Measurements from ENCODE around the gene CRISP1. TPM values are rescaled to one million over a fixed set of nuclear protein-coding genes. Genes with fewer than 3 reads are reported as not detected.

Gene CRISP1
- total and polyA plus RNA-seq, 9 of the 15 experiments (the other 6 are each of a cell fraction or from before 2014, with no cell fraction given): not detected

DNA sequence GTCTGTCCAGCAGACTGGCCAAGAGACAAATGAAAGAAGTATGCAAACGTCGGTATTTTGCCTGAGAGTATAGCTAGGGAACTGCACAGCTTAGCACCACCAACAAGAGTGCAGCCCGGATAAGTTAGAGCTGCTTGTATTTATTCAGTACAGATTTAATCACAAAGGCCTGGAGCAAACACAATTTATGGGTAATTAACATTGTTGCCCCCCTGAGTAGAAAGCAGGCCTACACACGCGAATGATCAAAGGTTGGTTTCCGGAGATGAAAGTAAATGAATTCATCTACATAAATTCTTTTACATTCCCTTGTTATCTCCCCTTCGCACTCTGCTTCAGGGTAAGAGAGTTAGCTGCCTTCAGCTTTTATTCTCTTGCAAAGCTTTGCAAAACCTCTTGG, 24.7 kb upstream of the CRISP1 start (continued):
- TF ChIP-seq ZNF583 (CRISPR knock-in tag; IDR thresholded peaks at IDR 0.05) (no peak), ARID1B (IDR thresholded peaks at IDR 0.05) (0 out of 2 replicates have a peak, but pooled peaks have one; percentile 10), ZZZ3 (IDR thresholded peaks at IDR 0.05) (no peak), MXD1 (CRISPR knock-in tag; IDR thresholded peaks at IDR 0.05; ENCODE audit: borderline replicate concordance, poor library complexity, severe bottlenecking) (no peak), ZNF184 (CRISPR knock-in tag; IDR thresholded peaks at IDR 0.05) (no peak), TCF3 (CRISPR knock-in tag; IDR thresholded peaks at IDR 0.05) (peak; percentile 35; the same call in 1 of the 2 replicates)

- CTCF ChIA-PET (ENCODE audit: low intra/inter-chr PET ratio): no interaction called here
- intact Hi-C loops (cut with micrococcal nuclease): no loop called here
- TF ChIP-seq, protein P1, sequence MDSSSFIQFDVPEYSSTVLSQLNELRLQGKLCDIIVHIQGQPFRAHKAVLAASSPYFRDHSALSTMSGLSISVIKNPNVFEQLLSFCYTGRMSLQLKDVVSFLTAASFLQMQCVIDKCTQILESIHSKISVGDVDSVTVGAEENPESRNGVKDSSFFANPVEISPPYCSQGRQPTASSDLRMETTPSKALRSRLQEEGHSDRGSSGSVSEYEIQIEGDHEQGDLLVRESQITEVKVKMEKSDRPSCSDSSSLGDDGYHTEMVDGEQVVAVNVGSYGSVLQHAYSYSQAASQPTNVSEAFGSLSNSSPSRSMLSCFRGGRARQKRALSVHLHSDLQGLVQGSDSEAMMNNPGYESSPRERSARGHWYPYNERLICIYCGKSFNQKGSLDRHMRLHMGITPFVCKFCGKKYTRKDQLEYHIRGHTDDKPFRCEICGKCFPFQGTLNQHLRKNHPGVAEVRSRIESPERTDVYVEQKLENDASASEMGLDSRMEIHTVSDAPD (CRISPR knock-in tag; IDR thresholded peaks at IDR 0.05): no peak
- TF ChIP-seq ZNF518B (CRISPR knock-in tag; IDR thresholded peaks at IDR 0.05) (no peak), ZFP36 (IDR thresholded peaks at IDR 0.05; ENCODE audit: low read depth, low read length, partially characterized antibody) (peak; percentile 69), OTX1 (CRISPR knock-in tag; IDR thresholded peaks at IDR 0.05) (peak; percentile 84; the same call in 1 of the 2 replicates)
Measured at GRCh38 chr6:49888742-49889431, 22.6 kb upstream of the CRISP1 start.

More at GRCh38 chr6:49888742-49889431, 22.6 kb upstream of the CRISP1 start:
- Histone ChIP-seq H3K9me3 (replicated peaks; ENCODE audit: control insufficient read depth, insufficient read depth, low read depth, low read length) (no peaks in the 10 kb centered on the region), H2AFZ (ENCODE audit: low read depth, low read length) (no peak overlapping the region), H4K20me1 (replicated peaks; ENCODE audit: control insufficient read depth, insufficient read depth, low read length) (no peaks in the 10 kb centered on the region), H3K27me3 (ENCODE audit: control insufficient read depth in 2 of 2, insufficient read depth in 2 of 2, low read length in 2 of 2) (no peaks in the 10 kb centered on the region), H3K79me2 (ENCODE audit: control insufficient read depth, insufficient read depth, low read length) (no peaks in the 10 kb centered on the region), H3K9me1 (ENCODE audit: control insufficient read depth, insufficient read depth, low read length) (no peaks in the 10 kb centered on the region), H3K4me2 (ENCODE audit: insufficient read depth, low read length) (peak overlapping the region; percentile 13; the same call in 1 of the 2 replicates), H3K27ac (ENCODE audit: extremely low read depth, low read depth, low read length) (peak overlapping the region; percentile 13; the same call in 2 of the 3 replicates), H3K36me3 (ENCODE audit: control insufficient read depth, insufficient read depth, low read length) (no peaks in the 10 kb centered on the region), H3K4me1 (replicated peaks in 1 of 2; ENCODE audit: control insufficient read depth in 2 of 2, insufficient read depth in 2 of 2, low read length in 2 of 2) (peaks cover 6 to 10% of the 10 kb centered on the region in 2 experiments; a peak in 4 of 5 replicates), H3K4me3 (no peak overlapping the region), H3K9ac (ENCODE audit: insufficient read depth in 1 of 2, low read depth in 2 of 2, low read length in 2 of 2) (no peak overlapping the region)
- FAIRE-seq (peak; percentile 89), ATAC-seq (peak; percentile 80), DNase-seq (ENCODE audit: extremely low read depth in 1 of 4, low spot score in 3 of 4) (peak in 3 of 4 experiments; percentile 17 to 85 (median 17))
- WGBS (ENCODE audit: insufficient coverage, low coverage, missing lambda C conversion rate): 25% methylated on average over 5 of the region's 5 CpGs
- POLR2A ChIA-PET: no interaction called here
- in situ Hi-C loops (cut with MboI): no loop called here
- BruUV-seq (replicated peaks): no TSS peak

Data from K562 (cell line).